K562 (cell line): ENCODE results near the gene TMEM14C. TPM values are rescaled to one million over a fixed set of nuclear protein-coding genes. Genes with fewer than 3 reads are reported as not detected.
A peak's percentile ranks its signal among the peaks of the same experiment; 100 is the strongest.

ENCODE experiments used
- CREB3 ChIP-seq: fragments of 450-650 bp; conservative IDR thresholded peaks from 2 replicates; pipeline ENCODE4 v1.6.1; 2016; ENCODE audit warnings: missing genetic modification characterization, low read depth, mild to moderate bottlenecking, missing compliant biosample characterization, moderate library complexity
- GATAD2A ChIP-seq: fragments of 450-650 bp; IDR thresholded peaks from 2 replicates; pipeline ENCODE4 v1.6.1; 2017
- HMGN3 ChIP-seq: IDR thresholded peaks from 2 replicates; pipeline ENCODE4 v1.6.1; 2011; ENCODE audit warnings: borderline replicate concordance, low read depth, mild to moderate bottlenecking, mixed read lengths, low read length; ENCODE audit not compliant: insufficient read length; ENCODE audit errors: extremely low read depth
- HOMEZ ChIP-seq: fragments of 250-450 bp; sonication (Bioruptor Pico); IDR thresholded peaks from 2 replicates; pipeline ENCODE4 v1.4.0; 2020; ENCODE audit warnings: mild to moderate bottlenecking, moderate library complexity
- HOXB6 ChIP-seq: fragments of 250-450 bp; sonication (Bioruptor Pico); IDR thresholded peaks from 2 replicates; pipeline ENCODE4 v1.5.1; 2022; ENCODE audit warnings: mild to moderate bottlenecking, borderline replicate concordance
- MAFF ChIP-seq: IDR thresholded peaks from 2 replicates; pipeline ENCODE4 v1.6.1; 2012; ENCODE audit warnings: low read length, improper control_type of control experiment
- MIER1 ChIP-seq: fragments of 450-650 bp; IDR thresholded peaks from 2 replicates; pipeline ENCODE4 v1.6.1; 2016; ENCODE audit warnings: antibody characterized with exemption, mild to moderate bottlenecking, low read depth
- NBN ChIP-seq: fragments of 450-650 bp; IDR thresholded peaks from 2 replicates; pipeline ENCODE4 v1.6.1; 2016; ENCODE audit warnings: low read depth, mild to moderate bottlenecking
- NCOR1 ChIP-seq: fragments of 450-650 bp; IDR thresholded peaks from 2 replicates; pipeline ENCODE4 v1.6.1; 2016; ENCODE audit warnings: mild to moderate bottlenecking, moderate library complexity
- PREB ChIP-seq: sonication (generic); formaldehyde crosslinking; IDR thresholded peaks from 2 replicates; pipeline ENCODE4 v1.8.1; 2023; ENCODE audit warnings: mild to moderate bottlenecking, missing genetic modification reagents
- PTRF ChIP-seq: fragments of 450-650 bp; IDR thresholded peaks from 2 replicates; pipeline ENCODE4 v1.6.1; 2016; ENCODE audit warnings: mild to moderate bottlenecking, missing genetic modification characterization, missing compliant biosample characterization
- RBM39 ChIP-seq: fragments of 200-400 bp; formaldehyde crosslinking; optimal IDR thresholded peaks from 2 replicates; pipeline ENCODE3; 2018; ENCODE audit warnings: low read depth, low read length
- RCOR1 ChIP-seq, 2 experiments: IDR thresholded peaks; 2 replicates each; pipeline ENCODE4 v1.6.1; 2012; ENCODE audit warnings: low read depth in 2 of 2, low read length in 2 of 2, borderline replicate concordance in 1 of 2, improper control_type of control experiment in 1 of 2
- TAL1 ChIP-seq: fragments of 450-650 bp; IDR thresholded peaks from 2 replicates; pipeline ENCODE4 v1.6.1; 2016; ENCODE audit warnings: mild to moderate bottlenecking
- ZFX ChIP-seq: sonication (generic); formaldehyde crosslinking; IDR thresholded peaks from 2 replicates; pipeline ENCODE4 v1.8.0; 2022; ENCODE audit warnings: mild to moderate bottlenecking, missing genetic modification reagents, moderate library complexity
- ZNF407 ChIP-seq: fragments of 450-650 bp; IDR thresholded peaks from 2 replicates; pipeline ENCODE4 v1.6.1; 2016; ENCODE audit warnings: low read depth
- ZNF644 ChIP-seq: fragments of 200-800 bp; sonication (Bioruptor generic); IDR thresholded peaks from 2 replicates; pipeline ENCODE4 v1.6.1; 2016; ENCODE audit warnings: low read depth, missing genetic modification characterization, missing compliant biosample characterization
- polyA plus RNA-seq, 8 experiments: library from polyadenylated mRNA; depleted of rRNA in 4 of 8; stranded (reverse) in 5 of 8; unstranded in 3 of 8; fragments of >200 nt; fragmentation: Nextera tagmentation in 2 of 8; fragmentation: Illumina TruSeq in 1 of 8; extraction: Ambion mirVana in 2 of 8; extraction: Trizol in 1 of 8; gene quantifications; 2 replicates each; pipeline versions ENCODE4 v1.2.1 to v1.2.3, GENCODE V29; 2011 to 2014; ENCODE audit warnings: inconsistent platforms in 1 of 8, missing spikeins in 1 of 8
- total RNA-seq, 7 experiments: library from RNA; depleted of rRNA in 6 of 7; stranded (reverse); fragments of >200 nt in 6 of 7; fragmentation: Illumina TruSeq in 2 of 7; extraction: Trizol in 2 of 7; gene quantifications; 2 replicates each; pipeline versions ENCODE4 v1.2.1 to v1.2.3, GENCODE V29; 2011 to 2021; ENCODE audit warnings: low replicate concordance in 1 of 7

The TMEM14C gene
- total and polyA plus RNA-seq, 9 of the 15 experiments (the other 6 are each of a cell fraction or from before 2014, with no cell fraction given) = 151 to 496 (median 263) TPM

GRCh38 chr6:10682355-10682988 lies 40.4 kb upstream of the TMEM14C start (continued):
- TF ChIP-seq CREB3 (tag) (no peak), HOMEZ (CRISPR knock-in tag) (no peak), MIER1 (no peak), GATAD2A (no peak), TAL1 (peak; percentile 35; the same call in 1 of the 2 replicates), ZNF644 (no peak), PREB (CRISPR knock-in tag) (no peak), ZNF407 (no peak), RCOR1 (IDR thresholded peaks at IDR 0.05; ENCODE audit: borderline replicate concordance in 1 of 2, low read depth in 2 of 2, low read length in 2 of 2) (peak in 1 of 2 experiments; percentile 21; a peak in 1 of 4 replicates), HMGN3 (no peak), HOXB6 (no peak), NCOR1 (peak; percentile 47; the same call in 1 of the 2 replicates), PTRF (tag) (no peak), RBM39 (no peak), ZFX (CRISPR knock-in tag) (no peak), MAFF (no peak), NBN (no peak)
